A673 (cell line): ENCODE measurements around the gene MX2.

ENCODE experiments used
- EZH2 ChIP-seq: fragments of 200-600 bp; sonication (generic); IDR thresholded peaks from 2 replicates; pipeline ENCODE4 v1.6.1; 2017; ENCODE audit warnings: borderline replicate concordance, low read depth, mild to moderate bottlenecking, mixed read lengths, antibody characterized with exemption, low read length; ENCODE audit not compliant: poor library complexity, severe bottlenecking
- TF ChIP-seq, protein P1 (sequence below): fragments of 300-800, 200-600 bp; sonication (generic); conservative IDR thresholded peaks from 2 replicates; pipeline ENCODE4 v1.5.1; 2017; ENCODE audit warnings: low read depth, mild to moderate bottlenecking, antibody characterized with exemption, low read length, moderate library complexity, mixed read lengths

DNA sequence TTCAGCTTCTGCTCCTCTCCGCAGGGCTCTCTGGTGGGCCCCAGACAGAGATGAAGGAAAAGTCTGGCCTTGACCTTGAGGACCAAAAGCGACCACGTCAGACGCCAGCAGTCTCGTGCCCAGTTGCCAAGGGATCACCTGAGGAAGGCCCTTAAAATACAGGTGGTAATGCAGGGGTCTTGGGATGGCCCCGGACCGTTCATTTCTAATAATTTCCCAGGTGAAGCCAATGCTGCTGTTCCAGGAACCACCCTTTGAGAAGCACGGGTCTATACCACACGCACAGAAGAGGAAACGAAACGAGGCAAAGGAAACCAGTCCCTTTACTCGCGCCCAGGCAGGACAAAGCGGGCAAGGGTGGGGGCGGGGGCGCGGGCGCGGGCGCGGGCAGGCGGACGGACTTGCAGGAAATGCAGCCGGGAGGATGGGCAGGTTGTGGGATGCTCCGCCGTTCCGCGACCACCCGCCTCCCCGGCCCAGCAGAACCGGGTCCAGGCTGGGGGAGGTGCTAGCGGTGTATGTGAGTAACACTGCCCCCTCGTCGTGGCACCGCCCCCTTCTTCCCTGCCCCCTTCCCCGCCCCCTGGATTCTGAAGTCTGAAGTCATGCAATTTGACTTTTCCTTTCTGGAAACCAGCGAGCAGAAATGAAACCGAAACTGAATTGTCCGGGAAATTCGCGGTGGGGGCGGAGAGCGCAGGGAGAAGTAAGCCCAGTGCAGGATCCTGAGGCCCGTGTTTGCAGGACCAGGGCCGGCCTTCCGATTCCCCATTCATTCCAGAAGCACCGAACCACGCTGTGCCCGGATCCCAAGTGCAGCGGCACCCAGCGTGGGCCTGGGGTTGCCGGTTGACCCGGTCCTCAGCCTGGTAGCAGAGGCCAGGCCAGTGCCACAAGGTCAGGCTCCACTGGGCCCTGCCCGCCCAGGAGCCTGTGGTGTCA, 58.4 kb downstream of the MX2 start:
- TF ChIP-seq, protein P1, sequence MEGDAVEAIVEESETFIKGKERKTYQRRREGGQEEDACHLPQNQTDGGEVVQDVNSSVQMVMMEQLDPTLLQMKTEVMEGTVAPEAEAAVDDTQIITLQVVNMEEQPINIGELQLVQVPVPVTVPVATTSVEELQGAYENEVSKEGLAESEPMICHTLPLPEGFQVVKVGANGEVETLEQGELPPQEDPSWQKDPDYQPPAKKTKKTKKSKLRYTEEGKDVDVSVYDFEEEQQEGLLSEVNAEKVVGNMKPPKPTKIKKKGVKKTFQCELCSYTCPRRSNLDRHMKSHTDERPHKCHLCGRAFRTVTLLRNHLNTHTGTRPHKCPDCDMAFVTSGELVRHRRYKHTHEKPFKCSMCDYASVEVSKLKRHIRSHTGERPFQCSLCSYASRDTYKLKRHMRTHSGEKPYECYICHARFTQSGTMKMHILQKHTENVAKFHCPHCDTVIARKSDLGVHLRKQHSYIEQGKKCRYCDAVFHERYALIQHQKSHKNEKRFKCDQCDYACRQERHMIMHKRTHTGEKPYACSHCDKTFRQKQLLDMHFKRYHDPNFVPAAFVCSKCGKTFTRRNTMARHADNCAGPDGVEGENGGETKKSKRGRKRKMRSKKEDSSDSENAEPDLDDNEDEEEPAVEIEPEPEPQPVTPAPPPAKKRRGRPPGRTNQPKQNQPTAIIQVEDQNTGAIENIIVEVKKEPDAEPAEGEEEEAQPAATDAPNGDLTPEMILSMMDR, result no peak
- TF ChIP-seq EZH2, result no peak
